ENCODE results near the gene MAP4K4.

DNA sequence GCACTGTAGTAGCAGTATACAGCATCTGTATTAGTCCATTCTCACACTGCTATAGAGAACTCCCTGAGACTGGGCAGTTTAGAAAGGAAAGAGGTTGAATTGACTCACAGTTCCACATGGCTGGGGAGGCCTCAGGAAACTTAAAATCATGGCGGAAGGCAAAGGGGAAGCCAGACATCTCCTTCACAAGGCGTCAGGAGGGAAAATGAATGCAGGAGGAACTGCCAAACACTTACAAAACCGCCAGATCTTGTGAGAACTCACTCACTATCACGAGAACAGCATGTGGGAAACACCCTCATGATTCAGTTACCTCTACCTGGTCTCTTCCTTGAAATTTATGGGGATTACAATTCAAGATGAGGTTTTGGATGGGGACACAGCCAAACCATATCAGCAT is 25.4 kb downstream of the MAP4K4 start:
- no peak for TF ChIP-seq CTCF (conservative IDR thresholded peaks at IDR 0.05; ENCODE audit: low read length)
- TF ChIP-seq EZH2phosphoT487 (IDR thresholded peaks at IDR 0.05; ENCODE audit: borderline replicate concordance, low read depth, low read length): no peak
